Activated CD8-positive, alpha-beta memory T cell treated with anti-CD3 and anti-CD28 coated beads for 24 hours (primary cell): ENCODE data around the gene STIP1.
"Not testable (repeated sequence)": the region's sequence is repeated elsewhere in the genome, so short reads cannot be mapped to it uniquely, and the experiment has no call there.

Experiments
- DNase-seq: peaks from one replicate; pipeline ENCODE4 v3.0.0-alpha.2; 2020

Gene STIP1

GRCh38 chr11:64161037-64161436 is 24.9 kb upstream of the STIP1 start:
- DNase-seq = no peak

DNA sequence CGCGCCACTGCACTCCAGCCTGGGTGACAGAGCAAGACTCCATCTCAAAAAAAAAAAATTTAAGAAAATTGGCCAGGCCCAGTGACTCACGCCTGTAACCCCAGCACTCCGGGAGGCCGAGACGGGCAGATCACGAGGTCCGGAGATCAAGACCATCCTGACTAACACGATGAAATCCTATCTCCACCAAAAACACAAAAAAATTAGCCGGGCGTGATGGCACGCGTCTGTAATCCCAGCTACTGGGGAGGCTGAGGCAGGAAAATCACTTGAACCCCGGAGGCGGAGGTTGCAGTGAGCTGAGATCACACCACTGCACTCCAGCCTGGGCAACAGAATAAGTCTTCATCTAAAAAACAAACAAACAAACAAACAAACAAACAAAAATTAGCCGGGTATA is 23.2 kb upstream of the STIP1 start:
- DNase-seq = not testable (repeated sequence)

GRCh38 chr11:64163951-64164350 is 22.0 kb upstream of the STIP1 start:
- no peak for DNase-seq

GRCh38 chr11:64164392-64165312 is 21.3 kb upstream of the STIP1 start:
- peak; percentile 60 for DNase-seq

GRCh38 chr11:64165481-64165841 is 20.5 kb upstream of the STIP1 start:
- DNase-seq = no peak

DNA sequence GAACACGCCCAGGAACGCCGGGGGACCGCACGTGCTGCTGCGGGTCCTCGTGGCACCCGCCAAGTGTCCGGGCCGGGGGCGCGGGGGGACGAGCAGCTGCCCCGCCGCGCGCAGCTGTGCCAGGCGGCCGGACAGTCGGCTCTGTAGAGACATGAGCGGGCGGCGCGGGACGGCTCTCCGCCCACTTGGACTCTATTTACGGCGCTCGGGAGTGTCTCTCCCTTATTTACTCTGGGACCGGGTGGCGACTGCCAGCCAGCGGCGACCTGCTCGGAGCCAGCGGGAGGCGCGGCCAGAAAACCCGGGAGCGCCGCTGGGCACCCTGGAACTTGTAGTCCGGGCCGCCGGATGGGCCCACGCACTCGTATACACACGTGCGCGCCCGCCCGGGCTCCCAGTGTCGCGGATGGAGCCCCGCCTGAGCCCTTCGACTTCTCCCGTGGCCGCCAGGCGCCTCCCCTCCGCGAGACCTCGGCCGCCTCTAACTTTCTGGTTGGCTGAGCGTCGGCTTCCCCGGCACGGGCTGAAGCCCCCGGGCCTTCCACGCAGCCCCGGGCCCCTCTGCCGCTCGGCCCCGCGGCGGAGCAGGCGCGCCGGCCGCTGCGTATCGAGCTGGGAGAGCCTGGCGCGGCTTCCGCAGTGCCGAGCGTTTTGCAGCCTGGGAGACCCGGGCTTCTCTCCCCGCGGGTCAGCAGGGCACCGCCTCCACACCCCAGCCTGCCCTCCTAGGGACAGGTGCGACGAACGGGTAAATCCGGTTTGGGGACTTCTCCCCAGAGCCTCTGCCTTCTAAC is 19.9 kb upstream of the STIP1 start, which contains the start of gene MACROD1:
Gene MACROD1, minus strand, starts transcription at position 272 of the 794 bp plus-strand sequence. Its CDS starts 119 bp downstream, at position 153.
- peak; percentile 92 for DNase-seq

DNA sequence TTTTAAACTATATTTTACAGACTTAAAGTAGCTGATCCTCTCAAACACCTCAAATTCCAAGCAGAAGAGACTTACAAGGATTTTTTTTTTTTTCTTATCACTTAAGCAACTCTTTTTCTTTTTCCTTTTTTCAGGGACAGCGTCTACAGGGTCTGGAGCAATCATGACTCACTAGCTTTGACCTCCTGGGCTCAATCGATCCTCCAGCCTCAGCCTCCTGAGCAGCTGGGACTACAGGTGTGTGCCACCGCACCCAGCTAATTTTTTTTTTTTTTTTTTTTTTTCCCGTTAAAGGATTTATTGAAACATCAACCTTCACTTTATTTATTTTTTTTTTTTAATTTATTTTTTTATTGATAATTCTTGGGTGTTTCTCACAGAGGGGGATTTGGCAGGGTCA is 15.6 kb upstream of the STIP1 start:
- no peak for DNase-seq

DNA sequence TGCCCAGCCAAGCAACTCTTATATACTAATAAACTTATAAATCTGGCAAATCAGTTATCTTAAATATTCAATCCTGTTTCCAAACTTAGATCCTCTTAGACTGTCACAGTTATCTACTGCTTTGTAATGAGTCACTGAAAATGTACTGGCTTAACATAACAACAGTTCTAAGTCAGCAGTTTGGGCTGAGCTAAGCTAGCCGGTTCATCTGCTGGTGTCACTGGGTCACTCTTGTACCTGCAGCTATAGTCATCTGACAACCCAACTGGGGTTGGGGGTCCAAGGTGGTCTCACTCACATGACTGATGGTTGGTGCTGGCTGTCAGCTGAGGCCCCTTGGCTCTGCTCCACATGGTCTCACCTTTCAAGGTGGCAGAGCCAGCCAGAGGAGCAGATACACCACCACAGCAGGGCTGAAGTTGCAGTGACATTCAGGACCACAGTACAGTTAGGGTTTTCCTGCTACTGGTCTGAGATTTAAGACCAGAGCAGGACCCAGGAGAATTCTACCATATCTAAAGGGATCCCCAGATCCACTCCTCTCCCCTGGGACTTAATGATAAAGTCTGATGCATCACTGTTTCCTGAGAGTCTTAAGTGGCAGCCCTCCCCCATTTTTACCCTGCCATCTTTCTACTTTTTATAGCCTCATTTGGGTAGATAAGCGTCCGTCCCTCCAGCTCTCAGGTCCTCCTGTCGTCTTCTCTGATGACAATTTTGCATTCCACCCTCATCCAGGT is 12.2 kb upstream of the STIP1 start:
- no peak for DNase-seq

DNA sequence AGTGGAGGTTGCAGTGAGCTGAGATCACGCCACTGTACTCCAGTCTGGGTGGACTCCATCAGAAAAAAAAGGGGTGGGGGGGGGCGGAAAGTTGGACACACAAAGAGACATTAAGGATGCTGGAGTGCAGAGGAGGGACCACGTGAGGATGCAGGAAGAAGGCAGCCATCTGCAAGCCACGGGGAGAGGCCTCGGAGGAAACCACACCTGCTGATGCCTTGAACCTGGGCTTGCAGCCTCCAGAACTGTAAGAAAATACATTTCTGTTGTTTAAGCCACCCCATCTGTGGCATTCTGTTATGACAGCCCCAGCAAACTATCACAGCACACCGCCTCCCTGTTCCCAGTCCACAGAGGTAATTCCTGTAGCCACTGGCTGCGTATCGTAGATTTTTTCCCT is 9.2 kb upstream of the STIP1 start:
- no peak for DNase-seq

DNA sequence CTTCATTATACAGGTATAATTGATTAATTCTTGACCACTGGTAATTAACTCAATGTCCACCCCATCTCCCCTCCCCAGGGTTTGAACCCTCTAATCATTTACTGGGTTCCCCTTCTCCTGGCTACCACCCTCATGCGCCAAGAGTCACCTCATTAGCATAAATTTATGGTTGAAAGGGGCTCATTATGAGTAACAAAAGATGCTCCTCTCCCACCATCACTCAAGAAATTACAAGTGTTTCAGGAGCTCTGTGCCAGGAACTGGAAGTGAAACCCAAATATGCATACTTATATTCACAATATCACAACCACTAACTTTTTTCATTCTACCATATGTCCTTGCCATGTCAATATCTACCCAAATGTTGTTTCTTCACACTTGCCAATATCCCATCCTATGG is 7.8 kb upstream of the STIP1 start:
- DNase-seq = no peak

GRCh38 chr11:64178951-64179639 is 6.9 kb upstream of the STIP1 start:
- no peak for DNase-seq

GRCh38 chr11:64180891-64181290 is 5.1 kb upstream of the STIP1 start:
- DNase-seq = no peak

DNA sequence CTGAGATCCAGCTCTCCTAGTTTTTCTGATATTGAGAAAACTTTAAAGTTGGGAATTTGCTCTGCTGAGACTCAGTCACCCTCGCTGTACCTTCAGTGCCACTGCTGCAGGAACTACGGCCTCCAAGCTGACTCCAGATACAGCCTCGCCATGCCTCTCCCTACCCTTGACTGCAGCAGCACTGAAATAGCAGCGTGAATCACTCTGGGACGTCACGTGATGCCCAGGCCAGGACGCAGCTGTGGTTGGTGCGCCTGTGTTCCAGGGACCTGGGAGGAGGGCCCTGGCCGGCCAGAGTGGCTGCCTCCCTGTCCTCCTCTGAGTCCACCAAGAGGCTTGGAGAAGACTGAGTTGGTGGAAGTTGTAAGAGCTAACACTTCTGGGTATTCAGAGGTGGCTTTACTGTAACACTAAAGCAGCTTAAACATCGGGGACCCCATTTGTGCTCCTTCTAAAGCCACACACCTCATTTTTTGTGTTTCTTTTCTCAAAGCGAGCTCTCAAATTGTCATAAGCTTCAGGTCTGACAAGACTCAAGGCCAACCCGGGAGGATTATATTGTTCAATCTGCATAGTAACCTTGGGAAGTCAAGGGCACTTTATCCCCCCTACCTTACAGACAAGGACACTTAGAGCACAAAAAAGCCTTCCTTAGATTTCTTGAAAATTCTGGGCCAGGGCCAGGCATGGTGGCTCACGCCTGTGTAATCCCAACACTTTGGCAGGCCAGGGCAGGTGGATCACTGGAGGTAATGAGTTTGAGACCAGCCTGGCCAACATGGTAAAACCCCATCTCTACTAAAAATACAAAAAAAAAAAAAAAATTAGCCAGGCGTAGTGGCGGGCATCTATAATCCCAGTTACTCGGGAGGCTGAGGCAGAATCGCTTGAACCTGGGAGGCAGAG is 4.2 kb upstream of the STIP1 start:
- DNase-seq = peak; percentile 73

GRCh38 chr11:64183890-64184289 is 2.1 kb upstream of the STIP1 start:
- no peak for DNase-seq

- no peak for DNase-seq
Measured at GRCh38 chr11:64185175-64185692, 737 bp upstream of the STIP1 start.

GRCh38 chr11:64186492-64187165 is 658 bp downstream of the STIP1 start:
- DNase-seq = peak; percentile 81

DNA sequence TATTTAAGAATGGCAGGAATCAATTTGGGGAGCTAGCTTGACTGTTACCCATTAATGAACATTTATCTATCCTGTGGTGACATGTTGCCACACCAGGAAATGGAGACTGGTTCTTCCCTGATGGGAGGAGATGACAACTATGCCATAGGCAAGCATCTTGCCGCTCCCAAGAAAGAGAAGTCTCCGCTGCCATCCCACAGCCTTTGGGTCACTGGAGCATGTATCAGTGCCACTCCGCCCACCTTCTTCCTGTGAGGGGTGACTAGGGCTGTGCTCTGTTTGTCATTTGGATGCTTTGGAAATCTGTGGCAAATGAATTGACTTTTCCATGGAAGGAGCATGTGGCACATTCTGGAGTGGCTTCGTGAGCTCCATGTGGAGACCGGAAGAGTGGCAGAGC is 6.5 kb downstream of the STIP1 start:
- no peak for DNase-seq

GRCh38 chr11:64196626-64197025 is 10.7 kb downstream of the STIP1 start:
- no peak for DNase-seq

DNA sequence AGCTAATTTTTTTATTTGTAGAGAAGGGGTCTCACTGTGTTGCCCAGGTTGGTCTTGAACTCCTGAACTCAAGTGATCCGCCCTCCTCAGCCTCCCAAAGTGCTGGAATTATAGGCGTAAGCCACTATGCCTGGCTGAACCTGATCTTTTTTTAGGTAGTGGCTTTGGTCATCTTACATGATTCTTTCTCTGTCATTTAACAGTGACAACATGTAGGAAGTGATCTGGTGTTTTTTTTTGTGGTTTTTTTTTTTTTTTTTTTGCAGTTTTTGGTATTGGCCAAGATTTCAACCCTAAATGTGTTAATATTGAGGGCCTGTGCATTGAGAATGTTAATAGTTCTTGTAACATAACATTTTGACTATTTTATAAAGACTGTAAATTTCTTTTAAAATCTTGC is 12.5 kb downstream of the STIP1 start:
- DNase-seq = no peak

GRCh38 chr11:64201543-64201942 is 15.6 kb downstream of the STIP1 start:
- no peak for DNase-seq

GRCh38 chr11:64202992-64203391 is 17.0 kb downstream of the STIP1 start:
- DNase-seq = no peak
